ENCODE data around the gene YAF2.

DNA sequence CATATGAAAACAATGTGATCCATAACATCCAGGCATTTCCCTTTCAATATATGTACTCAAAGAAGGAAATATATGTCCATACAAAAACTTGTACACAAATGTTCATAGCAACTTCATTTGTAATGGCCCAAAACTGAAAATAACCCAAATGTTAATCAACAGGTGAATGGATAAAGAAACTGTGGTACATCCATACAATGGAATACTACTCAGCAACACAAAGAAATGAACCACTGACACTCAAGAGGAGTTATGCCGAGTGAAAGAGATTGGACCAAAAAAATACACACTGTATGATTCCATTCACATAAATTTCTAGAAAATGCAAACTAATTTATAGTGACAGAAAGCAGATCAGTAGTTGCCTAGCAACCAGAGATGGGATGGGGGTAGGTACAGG lies 63.1 kb downstream of the YAF2 start:
- TF ChIP-seq, protein P1, sequence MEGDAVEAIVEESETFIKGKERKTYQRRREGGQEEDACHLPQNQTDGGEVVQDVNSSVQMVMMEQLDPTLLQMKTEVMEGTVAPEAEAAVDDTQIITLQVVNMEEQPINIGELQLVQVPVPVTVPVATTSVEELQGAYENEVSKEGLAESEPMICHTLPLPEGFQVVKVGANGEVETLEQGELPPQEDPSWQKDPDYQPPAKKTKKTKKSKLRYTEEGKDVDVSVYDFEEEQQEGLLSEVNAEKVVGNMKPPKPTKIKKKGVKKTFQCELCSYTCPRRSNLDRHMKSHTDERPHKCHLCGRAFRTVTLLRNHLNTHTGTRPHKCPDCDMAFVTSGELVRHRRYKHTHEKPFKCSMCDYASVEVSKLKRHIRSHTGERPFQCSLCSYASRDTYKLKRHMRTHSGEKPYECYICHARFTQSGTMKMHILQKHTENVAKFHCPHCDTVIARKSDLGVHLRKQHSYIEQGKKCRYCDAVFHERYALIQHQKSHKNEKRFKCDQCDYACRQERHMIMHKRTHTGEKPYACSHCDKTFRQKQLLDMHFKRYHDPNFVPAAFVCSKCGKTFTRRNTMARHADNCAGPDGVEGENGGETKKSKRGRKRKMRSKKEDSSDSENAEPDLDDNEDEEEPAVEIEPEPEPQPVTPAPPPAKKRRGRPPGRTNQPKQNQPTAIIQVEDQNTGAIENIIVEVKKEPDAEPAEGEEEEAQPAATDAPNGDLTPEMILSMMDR (IDR thresholded peaks at IDR 0.05) = no peak
- no peak for TF ChIP-seq EZH2 (IDR thresholded peaks at IDR 0.05)
